ENCODE results near the gene PLAU. TPM values are rescaled to one million over a fixed set of nuclear protein-coding genes. Genes with fewer than 3 reads are reported as not detected.
A peak's percentile ranks its signal among the peaks of the same experiment; 100 is the strongest.

Gene PLAU
- total and polyA plus RNA-seq, 2 donors (not counting 3 experiments of a cell fraction or from before 2014, with no cell fraction given) = 23.6 to 34.9 TPM

DNA sequence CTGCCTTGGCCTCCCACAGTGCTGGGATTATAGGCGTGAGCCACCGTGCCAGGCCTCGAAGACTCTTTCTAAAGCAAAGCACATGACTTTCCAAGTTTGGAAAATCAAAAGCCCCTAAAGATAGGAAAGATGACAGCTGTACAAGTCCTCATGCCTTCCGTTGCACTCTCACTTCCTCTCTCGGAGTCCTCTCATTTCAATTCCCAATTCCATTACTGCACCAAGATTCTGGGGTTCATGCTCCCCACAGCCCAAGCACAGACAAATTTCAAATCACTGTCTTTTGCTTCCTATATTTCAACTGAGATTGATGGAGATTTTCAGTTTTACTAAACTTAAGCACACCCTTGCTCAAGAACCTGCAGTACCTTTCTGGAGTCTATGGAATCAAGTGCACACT is 10.9 kb upstream of the PLAU start:
- H4K20me1 ChIP-seq (replicated peaks; ENCODE audit: control insufficient read depth, extremely low read depth, insufficient read depth, low read length) = no peaks in the 10 kb centered on the region
- POLR2A ChIA-PET = interaction anchor here (0.8 to 1.3 kb wide), 2 partner anchors 8 to 13 kb away, joined by 6 to 13 read pairs; no protein-coding TSS in a partner anchor
- H3K9ac ChIP-seq (replicated peaks; ENCODE audit: extremely low read depth, insufficient read depth, low read length) = no peak overlapping the region
- TF ChIP-seq POLR2AphosphoS5 (IDR thresholded peaks at IDR 0.05; ENCODE audit: insufficient read depth, low read depth, low read length) (no peak), JUN (IDR thresholded peaks at IDR 0.05; ENCODE audit: borderline replicate concordance, insufficient read depth, insufficient read length, low read depth) (no peak), EZH2 (IDR thresholded peaks at IDR 0.05; ENCODE audit: borderline replicate concordance, low read depth, low read length, severe bottlenecking) (no peak), POLR2A (IDR thresholded peaks at IDR 0.05; ENCODE audit: low read depth, low read length) (no peak), GATA2 (IDR thresholded peaks at IDR 0.05; ENCODE audit: insufficient read depth, insufficient read length, low read depth, low read length) (no peak), FOS (IDR thresholded peaks at IDR 0.05; ENCODE audit: borderline replicate concordance, insufficient read depth, low read length) (no peak), MYC (IDR thresholded peaks at IDR 0.05; ENCODE audit: low read depth, low read length) (no peak)
- TF ChIP-seq, protein P1, sequence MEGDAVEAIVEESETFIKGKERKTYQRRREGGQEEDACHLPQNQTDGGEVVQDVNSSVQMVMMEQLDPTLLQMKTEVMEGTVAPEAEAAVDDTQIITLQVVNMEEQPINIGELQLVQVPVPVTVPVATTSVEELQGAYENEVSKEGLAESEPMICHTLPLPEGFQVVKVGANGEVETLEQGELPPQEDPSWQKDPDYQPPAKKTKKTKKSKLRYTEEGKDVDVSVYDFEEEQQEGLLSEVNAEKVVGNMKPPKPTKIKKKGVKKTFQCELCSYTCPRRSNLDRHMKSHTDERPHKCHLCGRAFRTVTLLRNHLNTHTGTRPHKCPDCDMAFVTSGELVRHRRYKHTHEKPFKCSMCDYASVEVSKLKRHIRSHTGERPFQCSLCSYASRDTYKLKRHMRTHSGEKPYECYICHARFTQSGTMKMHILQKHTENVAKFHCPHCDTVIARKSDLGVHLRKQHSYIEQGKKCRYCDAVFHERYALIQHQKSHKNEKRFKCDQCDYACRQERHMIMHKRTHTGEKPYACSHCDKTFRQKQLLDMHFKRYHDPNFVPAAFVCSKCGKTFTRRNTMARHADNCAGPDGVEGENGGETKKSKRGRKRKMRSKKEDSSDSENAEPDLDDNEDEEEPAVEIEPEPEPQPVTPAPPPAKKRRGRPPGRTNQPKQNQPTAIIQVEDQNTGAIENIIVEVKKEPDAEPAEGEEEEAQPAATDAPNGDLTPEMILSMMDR (IDR thresholded peaks at IDR 0.05; ENCODE audit: extremely low read depth in 1 of 2, insufficient read depth in 1 of 2, low read depth in 1 of 2, low read length in 2 of 2) = no peak
- TF ChIP-seq, protein P2, sequence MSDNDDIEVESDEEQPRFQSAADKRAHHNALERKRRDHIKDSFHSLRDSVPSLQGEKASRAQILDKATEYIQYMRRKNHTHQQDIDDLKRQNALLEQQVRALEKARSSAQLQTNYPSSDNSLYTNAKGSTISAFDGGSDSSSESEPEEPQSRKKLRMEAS (IDR thresholded peaks at IDR 0.05; ENCODE audit: insufficient read depth, insufficient read length) = no peak
- no peak overlapping the region for H2AFZ ChIP-seq (ENCODE audit: low read depth, low read length)
- no peak overlapping the region for H3K4me3 ChIP-seq (replicated peaks in 1 of 3; ENCODE audit: insufficient read depth in 1 of 3, low read depth in 1 of 3, low read length in 3 of 3)
- no TSS peak for BruUV-seq (replicated peaks)
- H3K4me1 ChIP-seq (ENCODE audit: control insufficient read depth, extremely low read depth, insufficient read depth, low read length) = peaks cover 21% of the 10 kb centered on the region
- H3K9me3 ChIP-seq (replicated peaks; ENCODE audit: control insufficient read depth, insufficient read depth, low read length) = no peaks in the 10 kb centered on the region
- DNase-seq (ENCODE audit: low read depth, low spot score) (no peak), FAIRE-seq (no peak)
- no peaks in the 10 kb centered on the region for H3K36me3 ChIP-seq (ENCODE audit: control insufficient read depth in 2 of 2, extremely low read depth in 1 of 2, insufficient read depth in 2 of 2, low read length in 2 of 2)
- H3K9me1 ChIP-seq (replicated peaks; ENCODE audit: control insufficient read depth, extremely low read depth, insufficient read depth, low read length) = no peaks in the 10 kb centered on the region
- dilution Hi-C loops (cut with MboI; ENCODE audit: extremely low pct_ligation_motif_present, low sequenced_read_pairs) (no loop called here), intact Hi-C loops (cut with micrococcal nuclease) (no loop called here)
- no peak overlapping the region for H3K4me2 ChIP-seq (ENCODE audit: insufficient read depth, low read length)
- H3K27ac ChIP-seq (ENCODE audit: insufficient read depth, low read depth, low read length) = peak overlapping the region; percentile 79
- CTCF ChIA-PET = interaction anchor here (0.7 to 5.3 kb wide), 10 partner anchors 9 to 203 kb away, joined by 3 to 45 read pairs (median 4); no protein-coding TSS in a partner anchor
- no peaks in the 10 kb centered on the region for H3K27me3 ChIP-seq (ENCODE audit: control insufficient read depth in 2 of 2, insufficient read depth in 2 of 2, low read length in 2 of 2)
- H3K79me2 ChIP-seq (ENCODE audit: control insufficient read depth, insufficient read depth, low read length) = no peaks in the 10 kb centered on the region
